ENCODE results near the gene HLTF. TPM values are rescaled to one million over a fixed set of nuclear protein-coding genes. Genes with fewer than 3 reads are reported as not detected.

The HLTF gene
- total RNA-seq, 1 experiment from 2014 or later = 21.9 TPM

DNA sequence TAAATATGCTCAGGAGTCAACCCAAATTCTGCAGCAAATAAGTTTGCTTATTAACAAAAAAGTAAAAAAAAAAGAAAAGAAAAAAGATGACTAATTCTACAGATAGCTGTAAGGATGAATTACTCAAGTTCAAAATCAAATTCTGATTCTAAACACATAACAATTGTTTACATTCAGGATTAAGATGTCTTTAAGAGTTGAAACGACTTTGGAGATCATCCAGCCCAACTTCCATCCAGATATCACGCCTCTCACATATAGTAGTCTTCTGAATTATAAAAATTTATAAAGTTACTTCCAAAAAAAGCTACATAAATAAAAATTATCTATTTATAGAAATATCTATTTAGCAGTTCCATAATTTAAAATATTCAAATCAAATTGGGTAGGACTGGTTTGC is 55.2 kb downstream of the HLTF start:
- no peaks in the 10 kb centered on the region for H3K9me3 Mint-ChIP-seq (ENCODE audit: unreplicated experiment)
- ChIA-PET POLR2A (no interaction called here), CTCF (interaction anchor here (0.5 kb wide), 1 partner anchor 242 kb away, joined by 3 read pairs; no protein-coding TSS in a partner anchor)
- H3K4me3 Mint-ChIP-seq (ENCODE audit: unreplicated experiment) = no peak overlapping the region
- TF ChIP-seq, protein P1, sequence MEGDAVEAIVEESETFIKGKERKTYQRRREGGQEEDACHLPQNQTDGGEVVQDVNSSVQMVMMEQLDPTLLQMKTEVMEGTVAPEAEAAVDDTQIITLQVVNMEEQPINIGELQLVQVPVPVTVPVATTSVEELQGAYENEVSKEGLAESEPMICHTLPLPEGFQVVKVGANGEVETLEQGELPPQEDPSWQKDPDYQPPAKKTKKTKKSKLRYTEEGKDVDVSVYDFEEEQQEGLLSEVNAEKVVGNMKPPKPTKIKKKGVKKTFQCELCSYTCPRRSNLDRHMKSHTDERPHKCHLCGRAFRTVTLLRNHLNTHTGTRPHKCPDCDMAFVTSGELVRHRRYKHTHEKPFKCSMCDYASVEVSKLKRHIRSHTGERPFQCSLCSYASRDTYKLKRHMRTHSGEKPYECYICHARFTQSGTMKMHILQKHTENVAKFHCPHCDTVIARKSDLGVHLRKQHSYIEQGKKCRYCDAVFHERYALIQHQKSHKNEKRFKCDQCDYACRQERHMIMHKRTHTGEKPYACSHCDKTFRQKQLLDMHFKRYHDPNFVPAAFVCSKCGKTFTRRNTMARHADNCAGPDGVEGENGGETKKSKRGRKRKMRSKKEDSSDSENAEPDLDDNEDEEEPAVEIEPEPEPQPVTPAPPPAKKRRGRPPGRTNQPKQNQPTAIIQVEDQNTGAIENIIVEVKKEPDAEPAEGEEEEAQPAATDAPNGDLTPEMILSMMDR (IDR thresholded peaks at IDR 0.05; ENCODE audit: unreplicated experiment) = no peak
- H3K27ac Mint-ChIP-seq (ENCODE audit: low read depth, unreplicated experiment) = no peak overlapping the region
- H3K4me1 Mint-ChIP-seq (ENCODE audit: insufficient read depth, unreplicated experiment) = no peaks in the 10 kb centered on the region
- intact Hi-C loops (cut with micrococcal nuclease) = no loop called here
- DNase-seq (ENCODE audit: unreplicated experiment) = no peak
- peaks cover 67% of the 10 kb centered on the region for H3K36me3 Mint-ChIP-seq (ENCODE audit: insufficient read depth, unreplicated experiment)
- no TSS peak for BruUV-seq (replicated peaks)
- H3K27me3 Mint-ChIP-seq (ENCODE audit: insufficient read depth, unreplicated experiment) = no peaks in the 10 kb centered on the region

DNA sequence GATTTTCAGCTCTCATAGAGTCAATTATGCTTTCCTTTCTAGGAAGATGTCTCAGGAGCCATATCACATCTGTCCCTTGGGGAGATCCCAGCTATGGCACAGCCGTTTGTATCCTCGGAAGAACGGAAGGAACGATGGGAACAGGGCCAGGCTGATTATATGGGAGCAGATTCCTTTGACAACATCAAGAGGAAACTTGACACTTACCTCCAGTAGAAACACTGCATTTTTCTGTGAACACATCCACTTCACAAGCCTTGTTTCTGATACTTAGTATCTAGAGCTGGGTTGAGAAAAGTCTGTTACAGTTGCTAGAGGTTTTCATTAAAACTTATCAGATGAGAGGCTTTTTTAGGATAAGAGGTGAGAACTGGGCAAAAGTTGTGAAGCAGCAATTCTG is 59.6 kb downstream of the HLTF start:
- Mint-ChIP-seq H3K9me3 (ENCODE audit: unreplicated experiment) (no peaks in the 10 kb centered on the region), H3K36me3 (ENCODE audit: insufficient read depth, unreplicated experiment) (peaks cover 51% of the 10 kb centered on the region), H3K4me3 (ENCODE audit: unreplicated experiment) (no peak overlapping the region), H3K4me1 (ENCODE audit: insufficient read depth, unreplicated experiment) (no peaks in the 10 kb centered on the region), H3K27me3 (ENCODE audit: insufficient read depth, unreplicated experiment) (no peaks in the 10 kb centered on the region), H3K27ac (ENCODE audit: low read depth, unreplicated experiment) (no peak overlapping the region)
- ChIA-PET CTCF (no interaction called here), POLR2A (interaction anchor here (0.7 to 1.7 kb wide), 3 partner anchors 10 to 36 kb away, joined by 3 to 4 read pairs (median 3); no protein-coding TSS in a partner anchor)
- TF ChIP-seq, protein P1 (IDR thresholded peaks at IDR 0.05; ENCODE audit: unreplicated experiment) = no peak
- DNase-seq (ENCODE audit: unreplicated experiment) = no peak
- BruUV-seq (replicated peaks) = no TSS peak
- intact Hi-C loops (cut with micrococcal nuclease) = no loop called here

DNA sequence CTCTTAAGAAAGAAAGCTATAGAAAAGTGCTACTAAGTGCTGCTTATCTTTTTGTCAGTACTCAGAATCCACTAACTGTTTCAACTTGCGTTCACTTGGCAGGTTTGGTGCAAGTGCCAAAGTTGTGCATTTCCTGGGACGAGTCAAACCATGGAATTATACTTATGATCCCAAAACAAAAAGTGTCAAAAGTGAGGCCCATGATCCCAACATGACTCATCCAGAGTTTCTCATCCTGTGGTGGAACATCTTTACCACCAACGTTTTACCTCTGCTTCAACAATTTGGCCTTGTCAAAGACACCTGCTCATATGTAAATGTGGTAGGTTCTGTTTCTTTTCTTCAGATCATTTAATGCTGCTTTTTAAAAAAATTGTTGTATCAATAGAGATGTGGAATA is 62.4 kb downstream of the HLTF start:
- CTCF ChIA-PET = no interaction called here
- POLR2A ChIA-PET = interaction anchor here (0.6 to 0.7 kb wide), 2 partner anchors 13 to 14 kb away, joined by 3 to 5 read pairs; no protein-coding TSS in a partner anchor
- H3K27me3 Mint-ChIP-seq (ENCODE audit: insufficient read depth, unreplicated experiment) = no peaks in the 10 kb centered on the region

DNA sequence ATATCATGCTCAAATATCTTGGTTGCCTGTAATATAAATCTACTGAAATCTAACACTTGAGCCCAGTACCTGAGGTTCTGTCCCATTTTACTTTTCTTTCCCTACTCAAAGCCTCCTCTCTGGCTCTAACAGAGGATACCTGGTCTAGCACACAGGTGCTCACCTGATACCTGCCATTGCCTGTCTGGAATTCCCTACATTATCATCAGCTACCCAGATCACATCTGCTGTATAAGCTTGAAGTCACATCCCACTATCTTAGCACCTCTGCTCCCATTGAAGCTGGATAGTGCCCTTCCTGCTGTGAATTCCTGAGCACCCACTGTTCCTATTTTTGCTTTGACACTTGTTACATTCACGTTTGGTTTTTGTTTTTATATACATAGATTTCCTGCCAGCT is 64.5 kb downstream of the HLTF start:
- Mint-ChIP-seq H3K27me3 (ENCODE audit: insufficient read depth, unreplicated experiment) (no peaks in the 10 kb centered on the region), H3K36me3 (ENCODE audit: insufficient read depth, unreplicated experiment) (peaks cover 18% of the 10 kb centered on the region), H3K9me3 (ENCODE audit: unreplicated experiment) (no peaks in the 10 kb centered on the region), H3K4me3 (ENCODE audit: unreplicated experiment) (no peak overlapping the region), H3K27ac (ENCODE audit: low read depth, unreplicated experiment) (no peak overlapping the region), H3K4me1 (ENCODE audit: insufficient read depth, unreplicated experiment) (no peaks in the 10 kb centered on the region)
- CTCF ChIA-PET = interaction anchor here (0.7 to 0.9 kb wide), 2 partner anchors 19 to 1433 kb away, joined by 3 read pairs; no protein-coding TSS in a partner anchor
- POLR2A ChIA-PET = interaction anchor here (0.8 to 1.0 kb wide), 2 partner anchors 17 to 22 kb away, joined by 3 to 5 read pairs; no protein-coding TSS in a partner anchor
- intact Hi-C loops (cut with micrococcal nuclease) = no loop called here
- no peak for DNase-seq (ENCODE audit: unreplicated experiment)
- no TSS peak for BruUV-seq (replicated peaks)
- TF ChIP-seq, protein P1 (IDR thresholded peaks at IDR 0.05; ENCODE audit: unreplicated experiment) = no peak

More for the DNA sequence above, 62.4 kb downstream of the HLTF start:
- H3K27ac Mint-ChIP-seq (ENCODE audit: low read depth, unreplicated experiment) = no peak overlapping the region
- TF ChIP-seq, protein P1 (IDR thresholded peaks at IDR 0.05; ENCODE audit: unreplicated experiment) = no peak
- BruUV-seq (replicated peaks) = no TSS peak
- no peaks in the 10 kb centered on the region for H3K9me3 Mint-ChIP-seq (ENCODE audit: unreplicated experiment)
- no peak for DNase-seq (ENCODE audit: unreplicated experiment)
- no peaks in the 10 kb centered on the region for H3K4me1 Mint-ChIP-seq (ENCODE audit: insufficient read depth, unreplicated experiment)
- peaks cover 35% of the 10 kb centered on the region for H3K36me3 Mint-ChIP-seq (ENCODE audit: insufficient read depth, unreplicated experiment)
- intact Hi-C loops (cut with micrococcal nuclease) = no loop called here
- H3K4me3 Mint-ChIP-seq (ENCODE audit: unreplicated experiment) = no peak overlapping the region
